Non-pigmented ciliary epithelial cell (primary cell): Measurements from ENCODE around the gene DYSF.

Experiments used
- DNase-seq: peaks from one replicate; pipeline ENCODE4 v3.0.0-alpha.2; 2010; ENCODE audit warnings: low read depth

DYSF gene

GRCh38 chr2:71502941-71503738 is 49.8 kb downstream of the DYSF start:
- no peak for DNase-seq

- DNase-seq: no peak
These were observed 50.5 kb downstream of the DYSF start for GRCh38 chr2:71503837-71504236.

- DNase-seq: no peak
These were observed 51.2 kb downstream of the DYSF start for GRCh38 chr2:71504611-71505010.

- DNase-seq: no peak
These were observed 51.9 kb downstream of the DYSF start for GRCh38 chr2:71505086-71505769.

- DNase-seq: no peak
These were observed 52.4 kb downstream of the DYSF start for GRCh38 chr2:71505770-71506140.

- no peak for DNase-seq
These were observed 53.1 kb downstream of the DYSF start for GRCh38 chr2:71506222-71507153.

GRCh38 chr2:71507476-71507875 is 54.1 kb downstream of the DYSF start:
- DNase-seq: no peak

- DNase-seq: peak; percentile 5
These were observed 56.9 kb downstream of the DYSF start for GRCh38 chr2:71510196-71510807.

- no peak for DNase-seq
These were observed 57.6 kb downstream of the DYSF start for GRCh38 chr2:71510938-71511337.

GRCh38 chr2:71511776-71512175 is 58.4 kb downstream of the DYSF start:
- DNase-seq: no peak

- DNase-seq: no peak
These were observed 59.0 kb downstream of the DYSF start for GRCh38 chr2:71512386-71512785.

GRCh38 chr2:71513096-71513495 is 59.7 kb downstream of the DYSF start:
- DNase-seq: no peak

GRCh38 chr2:71513721-71514120 is 60.4 kb downstream of the DYSF start:
- DNase-seq: no peak

- DNase-seq: no peak
These were observed 63.0 kb downstream of the DYSF start for GRCh38 chr2:71516253-71516888.

GRCh38 chr2:71517851-71518250 is 64.5 kb downstream of the DYSF start:
- DNase-seq: no peak

GRCh38 chr2:71521436-71521950 is 68.1 kb downstream of the DYSF start:
- DNase-seq: no peak

GRCh38 chr2:71524476-71524875 is 71.1 kb downstream of the DYSF start:
- DNase-seq: no peak

GRCh38 chr2:71526141-71526540 is 72.8 kb downstream of the DYSF start:
- DNase-seq: no peak

- no peak for DNase-seq
These were observed 73.6 kb downstream of the DYSF start for GRCh38 chr2:71526975-71527374.

- DNase-seq: no peak
These were observed 74.8 kb downstream of the DYSF start for GRCh38 chr2:71528131-71528591.

- no peak for DNase-seq
These were observed 75.4 kb downstream of the DYSF start for GRCh38 chr2:71528749-71529148.
